Stimulated activated CD8-positive, alpha-beta memory T cell treated with anti-CD3 and anti-CD28 coated beads, Interleukin-12 subunit alpha, Interleukin-12 subunit beta, amount 100 ng/mL, for 1 hour (primary cell): ENCODE measurements around the gene RIPPLY2.
"Not testable (repeated sequence)": the region's sequence is repeated elsewhere in the genome, so short reads cannot be mapped to it uniquely, and the experiment has no call there.

Experiments used
- DNase-seq: peaks from one replicate; pipeline ENCODE4 v3.0.0-alpha.2; 2020; ENCODE audit warnings: low read depth

RIPPLY2 gene

GRCh38 chr6:83853178-83854000 lies at the start of gene RIPPLY2:
TSS of gene RIPPLY2 (plus strand) at chr6:83853360. CDS start at chr6:83853417, 57 bp downstream.
- no peak for DNase-seq

- not testable (repeated sequence) for DNase-seq
Observed at GRCh38 chr6:83803492-83803891, 49.7 kb upstream of the RIPPLY2 start.

GRCh38 chr6:83804886-83805285 lies 48.3 kb upstream of the RIPPLY2 start:
- no peak for DNase-seq

GRCh38 chr6:83808005-83808404 lies 45.2 kb upstream of the RIPPLY2 start:
- no peak for DNase-seq

GRCh38 chr6:83808926-83809325 lies 44.2 kb upstream of the RIPPLY2 start:
- no peak for DNase-seq

GRCh38 chr6:83812595-83812994 lies 40.6 kb upstream of the RIPPLY2 start:
- no peak for DNase-seq

GRCh38 chr6:83815631-83816272 lies 37.4 kb upstream of the RIPPLY2 start:
- DNase-seq, result no peak

- DNase-seq, result no peak
Observed at GRCh38 chr6:83822629-83823169, 30.5 kb upstream of the RIPPLY2 start.

GRCh38 chr6:83824388-83824801 lies 28.8 kb upstream of the RIPPLY2 start:
- no peak for DNase-seq

GRCh38 chr6:83824831-83825230 lies 28.3 kb upstream of the RIPPLY2 start:
- DNase-seq, result no peak

- DNase-seq, result no peak
Observed at GRCh38 chr6:83827050-83827449, 26.1 kb upstream of the RIPPLY2 start.

- DNase-seq, result no peak
Observed at GRCh38 chr6:83838727-83839126, 14.4 kb upstream of the RIPPLY2 start.

- DNase-seq, result no peak
Observed at GRCh38 chr6:83844170-83844569, 9.0 kb upstream of the RIPPLY2 start.

- DNase-seq, result no peak
Observed at GRCh38 chr6:83846291-83846690, 6.9 kb upstream of the RIPPLY2 start.

- DNase-seq, result no peak
Observed at GRCh38 chr6:83847179-83847578, 6.0 kb upstream of the RIPPLY2 start.

GRCh38 chr6:83849127-83849526 lies 4.0 kb upstream of the RIPPLY2 start:
- no peak for DNase-seq

GRCh38 chr6:83849610-83850009 lies 3.5 kb upstream of the RIPPLY2 start:
- DNase-seq, result no peak

GRCh38 chr6:83852528-83853177 lies 507 bp upstream of the RIPPLY2 start:
- DNase-seq, result no peak

GRCh38 chr6:83854001-83854501 lies 891 bp downstream of the RIPPLY2 start:
- DNase-seq, result no peak

- DNase-seq, result no peak
Observed at GRCh38 chr6:83854766-83855165, 1.6 kb downstream of the RIPPLY2 start.

GRCh38 chr6:83859410-83860358 lies 6.5 kb downstream of the RIPPLY2 start, which contains the start of gene CYB5R4:
TSS of gene CYB5R4 (plus strand) at chr6:83859689. CDS start at chr6:83859783, 94 bp downstream.
- peak; percentile 87 for DNase-seq
